Loucy (cell line): ENCODE measurements around the gene TRAF3.
"Not testable (repeated sequence)": the region's sequence is repeated elsewhere in the genome, so short reads cannot be mapped to it uniquely, and the experiment has no call there.

Source experiments
- H2AFZ ChIP-seq: fragments of 200-600 bp; sonication (generic); 2 replicates; pipeline ENCODE4 v1.6.0; 2016; ENCODE audit warnings: antibody characterized with exemption, mild to moderate bottlenecking, low read length, moderate library complexity
- H3F3A ChIP-seq: fragments of 200-600 bp; 2 replicates; pipeline ENCODE4 v1.6.0; 2016; ENCODE audit warnings: antibody characterized with exemption, low read depth, mild to moderate bottlenecking
- H3K27me3 ChIP-seq: fragments of 200-600 bp; sonication (generic); 2 replicates; pipeline ENCODE4 v1.6.1; 2014; ENCODE audit warnings: low read length, mild to moderate bottlenecking; ENCODE audit not compliant: insufficient read depth, poor library complexity, severe bottlenecking
- H3K36me3 ChIP-seq: fragments of 200-600 bp; sonication (generic); 2 replicates; pipeline ENCODE4 v1.6.1; 2016; ENCODE audit warnings: low read length; ENCODE audit not compliant: insufficient read depth
- H3K4me1 ChIP-seq: fragments of 200-600 bp; sonication (generic); 2 replicates; pipeline ENCODE4 v1.5.1; 2014; ENCODE audit warnings: low read length, mild to moderate bottlenecking; ENCODE audit not compliant: insufficient read depth, poor library complexity, severe bottlenecking
- H3K4me2 ChIP-seq: fragments of 200-600 bp; sonication (generic); 2 replicates; pipeline ENCODE4 v1.6.0; 2014; ENCODE audit warnings: antibody characterized with exemption, low read length, low read depth, mild to moderate bottlenecking; ENCODE audit not compliant: poor library complexity, severe bottlenecking
- H3K4me3 ChIP-seq: fragments of 200-600 bp; sonication (generic); 2 replicates; pipeline ENCODE4 v1.5.1; 2014; ENCODE audit warnings: low read length, mild to moderate bottlenecking, mixed read lengths; ENCODE audit not compliant: poor library complexity, severe bottlenecking
- H3K79me2 ChIP-seq: fragments of 200-600 bp; sonication (generic); 2 replicates; pipeline ENCODE4 v1.6.1; 2014; ENCODE audit warnings: low read length; ENCODE audit not compliant: insufficient read depth
- H3K9ac ChIP-seq: fragments of 200-600 bp; sonication (generic); 2 replicates; pipeline ENCODE4 v1.6.0; 2014; ENCODE audit warnings: mild to moderate bottlenecking, low read depth, low read length, moderate library complexity; ENCODE audit not compliant: poor library complexity, severe bottlenecking
- H3K9me2 ChIP-seq: fragments of 200-600 bp; sonication (generic); replicated peaks from 2 replicates; pipeline ENCODE4 v1.6.1; 2016; ENCODE audit warnings: low read depth, low read length, mixed read lengths
- H3K9me3 ChIP-seq: fragments of 200-600 bp; sonication (generic); 2 replicates; pipeline ENCODE4 v1.6.1; 2014; ENCODE audit warnings: mild to moderate bottlenecking, antibody characterized with exemption, low read length, low read depth; ENCODE audit not compliant: insufficient read depth
- H4K20me1 ChIP-seq: fragments of 200-600 bp; sonication (generic); 2 replicates; pipeline ENCODE4 v1.6.0; 2014; ENCODE audit warnings: antibody characterized with exemption, low read length, mild to moderate bottlenecking; ENCODE audit not compliant: insufficient read depth, poor library complexity, severe bottlenecking
- EZH2phosphoT487 ChIP-seq: fragments of 200-600 bp; IDR thresholded peaks from 2 replicates; pipeline ENCODE4 v1.6.1; 2018; ENCODE audit warnings: antibody characterized with exemption, mild to moderate bottlenecking, moderate library complexity, borderline replicate concordance
- TF ChIP-seq, protein P1 (sequence below): fragments of 200-600 bp; sonication (generic); conservative IDR thresholded peaks from 2 replicates; pipeline ENCODE4 v1.5.1; 2014; ENCODE audit warnings: mild to moderate bottlenecking, antibody characterized with exemption, low read length

Gene TRAF3

DNA sequence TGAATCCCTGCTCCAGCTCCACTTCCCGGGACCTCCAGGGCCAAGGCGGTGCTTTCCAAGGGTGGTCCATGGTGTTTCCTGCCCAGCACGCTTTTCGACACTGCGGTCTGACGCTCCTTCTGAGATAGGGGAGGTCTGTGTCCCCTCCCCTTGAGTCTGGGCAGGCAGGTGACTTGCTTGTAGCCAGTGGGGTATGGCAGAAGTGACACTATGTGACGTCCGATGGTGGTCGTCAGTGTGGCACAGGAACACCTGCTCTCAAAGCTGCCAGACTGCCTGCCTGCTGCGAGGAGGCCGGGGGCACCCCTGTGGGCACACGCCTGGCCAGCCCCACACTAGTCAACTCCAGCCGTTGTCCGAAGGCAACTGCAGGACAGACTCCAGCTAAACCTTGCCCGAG, 16.0 kb upstream of the TRAF3 start:
- H3K9ac ChIP-seq, result no peak overlapping the region
- H3K4me1 ChIP-seq, result peaks cover 5% of the 10 kb centered on the region
- H3K9me3 ChIP-seq, result no peaks in the 10 kb centered on the region
- H3K27me3 ChIP-seq, result no peaks in the 10 kb centered on the region
- no peaks in the 10 kb centered on the region for H3K9me2 ChIP-seq
- H3F3A ChIP-seq, result no peaks in the 10 kb centered on the region
- no peak overlapping the region for H3K4me2 ChIP-seq
- no peaks in the 10 kb centered on the region for H4K20me1 ChIP-seq
- H3K79me2 ChIP-seq, result no peaks in the 10 kb centered on the region
- no peak overlapping the region for H3K4me3 ChIP-seq
- no peak for TF ChIP-seq EZH2phosphoT487
- TF ChIP-seq, protein P1, sequence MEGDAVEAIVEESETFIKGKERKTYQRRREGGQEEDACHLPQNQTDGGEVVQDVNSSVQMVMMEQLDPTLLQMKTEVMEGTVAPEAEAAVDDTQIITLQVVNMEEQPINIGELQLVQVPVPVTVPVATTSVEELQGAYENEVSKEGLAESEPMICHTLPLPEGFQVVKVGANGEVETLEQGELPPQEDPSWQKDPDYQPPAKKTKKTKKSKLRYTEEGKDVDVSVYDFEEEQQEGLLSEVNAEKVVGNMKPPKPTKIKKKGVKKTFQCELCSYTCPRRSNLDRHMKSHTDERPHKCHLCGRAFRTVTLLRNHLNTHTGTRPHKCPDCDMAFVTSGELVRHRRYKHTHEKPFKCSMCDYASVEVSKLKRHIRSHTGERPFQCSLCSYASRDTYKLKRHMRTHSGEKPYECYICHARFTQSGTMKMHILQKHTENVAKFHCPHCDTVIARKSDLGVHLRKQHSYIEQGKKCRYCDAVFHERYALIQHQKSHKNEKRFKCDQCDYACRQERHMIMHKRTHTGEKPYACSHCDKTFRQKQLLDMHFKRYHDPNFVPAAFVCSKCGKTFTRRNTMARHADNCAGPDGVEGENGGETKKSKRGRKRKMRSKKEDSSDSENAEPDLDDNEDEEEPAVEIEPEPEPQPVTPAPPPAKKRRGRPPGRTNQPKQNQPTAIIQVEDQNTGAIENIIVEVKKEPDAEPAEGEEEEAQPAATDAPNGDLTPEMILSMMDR, result no peak
- H3K36me3 ChIP-seq, result no peaks in the 10 kb centered on the region
- H2AFZ ChIP-seq, result no peak overlapping the region

GRCh38 chr14:102764220-102764671, 13.0 kb upstream of the TRAF3 start:
- no peaks in the 10 kb centered on the region for H4K20me1 ChIP-seq
- H3K36me3 ChIP-seq, result no peaks in the 10 kb centered on the region
- H3K9me2 ChIP-seq, result no peaks in the 10 kb centered on the region

DNA sequence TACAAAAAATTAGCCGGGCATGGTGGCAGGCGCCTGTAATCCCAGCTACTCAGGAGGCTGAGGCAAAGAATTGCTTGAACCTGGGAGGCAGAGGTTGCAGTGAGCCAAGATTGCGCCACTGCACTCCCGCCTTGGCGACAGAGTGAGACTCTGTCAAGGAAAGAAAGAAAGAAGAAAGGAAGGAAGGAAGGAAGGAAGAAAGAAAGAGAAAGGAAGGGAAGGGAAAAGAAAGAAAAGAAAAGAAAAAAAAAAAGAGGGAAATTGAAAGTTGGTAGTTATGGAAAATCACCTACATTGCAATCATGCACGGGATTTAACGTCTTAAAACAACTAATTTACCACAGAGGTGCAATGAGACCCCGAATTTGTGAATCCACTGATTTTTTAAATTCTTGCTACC, 11.5 kb upstream of the TRAF3 start:
- H3K9me2 ChIP-seq, H3K4me2 ChIP-seq, H3K27me3 ChIP-seq, H3F3A ChIP-seq, H3K36me3 ChIP-seq, H3K9me3 ChIP-seq, H3K79me2 ChIP-seq, H3K9ac ChIP-seq, H3K4me1 ChIP-seq, H4K20me1 ChIP-seq, H2AFZ ChIP-seq, H3K4me3 ChIP-seq: not testable (repeated sequence)

More at GRCh38 chr14:102764220-102764671, 13.0 kb upstream of the TRAF3 start:
- Histone ChIP-seq H3K9ac (no peak overlapping the region), H3K79me2 (no peaks in the 10 kb centered on the region), H3F3A (no peaks in the 10 kb centered on the region), H3K27me3 (no peaks in the 10 kb centered on the region), H2AFZ (no peak overlapping the region), H3K4me1 (peaks cover 5% of the 10 kb centered on the region), H3K4me3 (no peak overlapping the region), H3K9me3 (no peaks in the 10 kb centered on the region), H3K4me2 (no peak overlapping the region)
- no peak for TF ChIP-seq EZH2phosphoT487

DNA sequence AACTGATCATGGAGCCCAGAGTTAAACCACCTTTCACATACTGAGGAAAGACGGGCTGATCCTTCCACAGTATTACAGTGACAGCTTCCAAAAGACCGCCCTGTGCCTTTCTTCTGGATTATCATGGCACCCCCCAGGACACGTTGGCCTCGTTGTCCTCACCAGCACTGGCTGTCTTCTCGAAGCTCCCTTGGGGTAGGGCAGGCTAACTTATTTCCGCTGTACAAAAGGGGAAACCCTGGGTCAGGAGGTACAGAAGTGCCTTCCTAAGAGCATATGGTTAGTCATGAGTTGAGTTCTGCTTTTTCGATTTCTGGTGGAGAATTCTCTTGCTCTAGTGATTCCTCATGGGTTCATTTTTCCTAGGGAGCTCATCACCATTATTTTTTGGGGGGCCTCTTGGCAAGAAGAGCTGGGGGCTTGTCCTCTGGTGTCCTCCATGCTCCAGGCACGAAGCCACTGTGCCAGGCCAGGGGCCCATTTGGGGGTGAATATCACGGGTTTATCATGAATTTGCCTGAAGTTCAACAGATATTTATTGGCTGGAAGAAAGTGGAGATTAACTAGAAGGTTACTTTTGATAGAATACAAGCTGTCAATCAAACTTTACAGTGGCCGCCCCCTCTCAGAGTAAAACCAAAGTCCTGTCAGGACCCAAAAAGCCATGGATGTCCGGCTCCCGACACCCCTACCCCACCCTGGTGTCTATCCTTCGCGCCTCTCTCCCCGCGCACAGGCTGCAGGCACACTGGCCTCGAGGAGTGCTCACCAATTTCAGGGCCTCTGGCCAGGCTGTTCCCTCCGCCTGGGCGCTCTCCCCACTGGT, 8.8 kb upstream of the TRAF3 start:
- Histone ChIP-seq H3K36me3 (no peaks in the 10 kb centered on the region), H4K20me1 (no peaks in the 10 kb centered on the region), H3K27me3 (no peaks in the 10 kb centered on the region), H3K4me3 (no peak overlapping the region), H3K9ac (no peak overlapping the region), H3K79me2 (no peaks in the 10 kb centered on the region), H3K9me2 (no peaks in the 10 kb centered on the region), H3K4me1 (no peaks in the 10 kb centered on the region), H3K9me3 (no peaks in the 10 kb centered on the region), H3F3A (no peaks in the 10 kb centered on the region), H2AFZ (no peak overlapping the region), H3K4me2 (no peak overlapping the region)
- TF ChIP-seq EZH2phosphoT487, result no peak
- TF ChIP-seq, protein P1, result no peak
